ENCODE measurements around the gene FBXL20.
A peak's percentile ranks its signal among the peaks of the same experiment; 100 is the strongest.

The FBXL20 gene

DNA sequence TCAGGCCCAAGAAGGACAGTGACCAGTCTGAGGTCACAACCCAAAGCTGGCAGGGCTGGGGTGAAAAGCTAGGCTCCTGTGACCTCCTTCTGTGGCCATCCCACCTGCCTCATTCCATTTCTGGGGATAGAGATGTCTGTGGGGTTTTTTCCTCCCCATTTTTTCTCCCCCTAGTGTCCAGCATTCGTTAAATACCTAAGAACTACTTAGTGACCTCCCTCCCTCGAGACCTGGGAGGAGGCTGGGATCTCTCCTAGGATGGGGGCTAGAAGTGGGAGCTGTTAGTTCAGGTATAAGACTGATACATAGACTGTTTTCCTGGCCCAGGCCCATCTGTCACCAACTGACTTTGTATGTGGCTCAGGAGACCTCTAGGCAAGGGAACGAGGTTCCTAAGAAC lies 155.2 kb downstream of the FBXL20 start:
- no peak for DNase-seq (ENCODE audit: low spot score)

DNA sequence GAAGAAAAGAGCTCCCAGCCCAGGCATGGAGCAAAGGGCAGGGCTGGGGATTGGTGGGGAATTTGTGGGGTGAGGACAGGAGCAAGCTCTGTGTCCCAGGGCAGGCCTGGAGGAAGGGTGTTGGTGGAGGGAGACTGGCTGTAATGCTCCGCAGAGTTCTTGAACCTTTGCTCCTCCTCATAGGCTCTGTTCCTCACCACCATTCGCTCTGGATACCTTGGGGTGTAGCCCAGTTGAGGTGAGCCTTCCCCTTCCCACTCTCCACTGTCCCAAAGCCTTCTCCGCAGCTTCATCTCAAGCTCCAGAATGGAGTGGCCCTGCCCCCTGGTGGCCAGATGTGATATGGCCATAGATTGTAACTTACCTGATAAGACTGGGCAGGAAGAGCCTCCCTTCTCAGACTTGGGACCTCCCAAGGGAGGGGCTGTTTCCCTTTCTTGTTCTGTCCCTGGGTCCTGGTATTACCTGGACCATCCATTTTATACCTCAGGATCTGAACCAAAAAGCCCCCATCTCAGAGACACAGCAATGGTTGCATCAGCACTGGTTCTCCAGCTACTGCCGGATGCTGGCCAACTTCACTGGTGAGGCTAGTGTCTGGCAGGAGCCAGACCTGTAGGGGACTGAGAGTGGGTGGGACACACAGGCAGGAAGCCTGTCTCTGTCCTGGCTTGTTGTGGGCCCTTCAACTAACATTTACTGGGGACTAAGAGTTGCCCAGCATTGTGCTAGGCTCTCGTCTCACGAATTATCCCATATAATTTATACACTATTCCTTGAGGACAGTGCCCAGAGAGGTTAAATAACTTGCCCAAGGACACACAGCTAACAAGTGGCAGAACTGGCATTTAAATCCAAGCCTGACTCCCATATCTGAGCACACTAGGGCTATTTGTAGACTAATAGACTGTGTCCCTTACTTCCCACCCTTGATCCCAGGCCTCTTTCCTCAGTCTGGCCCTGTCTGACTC lies 156.5 kb downstream of the FBXL20 start:
- DNase-seq (ENCODE audit: low spot score) = peak; percentile 87

DNA sequence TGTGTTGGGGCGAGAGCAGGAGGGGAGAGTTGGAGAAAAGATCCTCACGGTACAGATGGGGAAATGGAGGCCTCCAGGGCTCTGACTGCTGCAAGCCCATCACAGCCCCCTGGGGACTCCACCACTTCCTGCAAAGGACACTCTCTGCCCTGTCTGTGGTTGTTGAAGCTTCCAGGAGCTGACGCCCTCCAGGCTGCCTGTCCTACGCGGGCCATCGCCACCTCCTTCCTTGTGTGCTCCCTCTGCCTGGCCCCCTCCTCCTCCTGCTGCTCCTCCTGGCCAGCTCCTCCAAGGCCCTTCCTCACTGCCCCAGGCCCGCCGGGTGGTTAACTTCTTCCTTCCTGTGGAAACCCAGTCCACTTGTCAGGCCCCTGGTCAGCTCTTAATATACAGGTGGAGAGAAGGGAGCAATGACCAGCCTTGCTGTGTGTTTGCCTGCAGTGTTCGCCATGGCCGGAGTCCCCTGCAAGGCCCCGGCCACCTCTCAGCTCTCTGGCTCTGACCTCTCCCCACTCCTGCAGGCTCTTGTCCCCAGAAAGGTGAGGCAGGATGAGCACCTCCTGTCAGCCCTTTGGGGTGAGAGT lies 157.3 kb downstream of the FBXL20 start:
- DNase-seq (ENCODE audit: low spot score) = no peak

DNA sequence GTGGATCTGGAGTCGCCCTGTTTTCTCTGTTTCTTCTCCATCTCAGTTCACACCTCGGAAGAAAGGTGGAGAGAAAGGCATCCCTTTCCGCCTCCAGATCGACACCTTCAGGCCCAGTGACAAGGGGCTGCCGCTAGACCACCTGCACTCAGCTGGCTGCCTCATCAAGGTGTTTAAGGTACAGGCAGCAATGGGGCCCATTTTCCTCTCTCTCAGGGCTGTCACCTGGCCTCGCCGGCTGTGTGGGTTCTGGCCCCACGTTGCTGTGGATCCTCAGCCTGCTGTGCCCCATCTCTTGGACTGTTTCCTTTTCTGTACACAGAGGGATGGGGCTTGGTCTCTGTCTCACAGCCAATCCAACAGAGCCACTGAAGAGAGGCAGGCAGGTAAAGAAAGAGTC lies 158.3 kb downstream of the FBXL20 start:
- no peak for DNase-seq (ENCODE audit: low spot score)

DNA sequence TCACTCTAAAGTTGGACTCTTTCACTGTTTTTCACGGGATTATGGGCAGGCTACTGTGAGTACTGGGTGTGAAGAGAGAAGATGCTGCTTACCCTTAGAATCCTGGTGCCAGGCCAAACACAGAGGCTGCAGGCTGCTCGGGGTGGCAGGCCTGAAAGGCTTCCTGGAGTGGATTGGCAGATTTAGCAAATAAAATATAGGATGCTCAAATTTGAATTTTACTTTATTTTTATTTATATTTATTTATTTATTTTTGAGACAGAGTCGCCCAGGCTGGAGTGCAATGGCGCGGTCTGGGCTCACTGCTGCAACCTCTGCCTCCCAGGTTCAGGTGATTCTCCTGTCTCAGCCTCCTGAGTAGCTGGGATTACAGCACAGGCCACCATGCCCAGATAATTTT lies 160.8 kb downstream of the FBXL20 start:
- no peak for DNase-seq (ENCODE audit: low spot score)

DNA sequence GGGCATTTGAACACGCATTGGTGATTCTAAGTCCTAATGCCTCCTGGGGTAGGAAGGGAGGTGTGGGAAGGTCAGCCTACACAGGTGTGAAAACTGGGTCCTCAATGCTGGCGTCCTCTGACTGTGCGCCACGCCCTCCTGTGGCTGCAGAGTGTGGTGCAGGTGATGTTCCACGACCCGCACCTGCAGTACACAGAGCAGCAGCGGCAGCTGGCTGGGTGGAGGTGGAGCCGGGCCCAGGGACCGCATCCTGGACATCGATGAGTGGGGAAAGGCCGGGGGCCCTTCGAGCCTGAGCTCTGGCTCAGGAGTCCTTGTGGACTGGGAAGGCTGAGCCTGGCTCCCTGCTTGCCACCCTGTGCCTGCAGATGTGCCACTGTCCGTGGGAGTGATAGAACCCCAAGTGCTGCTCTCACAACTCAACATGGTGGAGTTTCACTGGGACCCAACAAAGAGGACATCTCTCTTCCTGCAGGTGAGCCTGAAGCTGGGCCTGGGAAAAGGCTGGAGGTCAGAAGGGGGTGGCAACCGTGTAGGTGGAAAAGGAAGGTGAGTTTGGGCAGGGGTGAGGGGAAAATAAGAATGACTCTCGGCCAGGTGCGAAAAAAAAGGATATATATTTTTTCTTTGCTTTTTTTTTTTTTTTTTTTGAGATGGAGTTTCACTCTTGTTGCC lies 161.6 kb downstream of the FBXL20 start:
- peak; percentile 74 for DNase-seq (ENCODE audit: low spot score)

DNA sequence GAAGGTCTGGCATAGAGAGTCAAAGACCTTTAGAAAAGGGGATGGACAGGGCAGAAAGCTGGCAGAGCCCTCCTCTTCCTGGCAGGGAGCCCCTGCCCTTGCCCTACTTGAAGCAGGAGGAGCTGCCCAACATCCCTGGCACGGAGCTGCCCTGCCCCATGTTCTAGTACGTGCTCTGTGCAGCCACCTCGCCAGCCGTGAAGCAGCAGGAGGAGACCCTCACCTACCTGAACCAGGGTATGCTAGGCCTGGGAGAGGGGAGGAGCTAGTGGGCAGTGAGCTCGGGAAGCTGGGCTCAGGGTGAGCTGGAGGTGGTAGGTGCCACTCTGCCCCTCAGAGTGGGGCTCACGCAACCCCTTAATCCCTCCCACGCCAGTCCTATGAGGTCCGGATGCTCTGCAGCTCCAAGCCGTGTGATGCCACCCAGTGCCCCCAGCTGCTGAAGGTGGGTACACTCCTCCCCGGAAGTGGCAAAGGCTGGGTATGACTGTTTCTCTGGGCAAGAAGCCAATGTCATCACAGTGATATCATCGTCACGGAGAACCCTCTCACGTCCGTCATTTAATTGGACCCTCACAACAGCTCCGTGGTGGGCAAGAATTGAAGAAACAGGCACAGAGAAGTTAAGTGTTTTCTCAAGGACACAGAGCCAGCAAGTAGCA lies 163.0 kb downstream of the FBXL20 start:
- DNase-seq (ENCODE audit: low spot score) = peak; percentile 92

DNA sequence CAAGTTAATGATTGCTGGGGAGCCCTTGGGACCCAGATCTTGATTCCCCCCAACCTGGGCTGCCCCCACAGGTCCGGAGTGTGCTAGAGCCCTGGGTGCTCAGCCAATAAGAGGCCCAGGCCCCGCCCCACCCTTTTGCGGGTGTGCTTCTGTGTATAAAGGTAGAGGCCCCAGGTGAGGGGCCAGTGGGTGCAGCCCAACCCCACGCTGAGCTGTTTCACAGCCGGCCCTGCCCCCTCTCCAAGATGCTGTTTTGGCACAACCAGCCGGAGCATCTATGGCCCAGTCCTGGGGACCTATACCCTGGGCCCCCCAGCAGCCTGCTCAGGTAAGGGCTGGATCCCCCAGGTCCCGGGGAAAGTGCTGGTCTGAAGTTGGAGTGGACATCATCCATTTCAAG lies 163.8 kb downstream of the FBXL20 start:
- no peak for DNase-seq (ENCODE audit: low spot score)

DNA sequence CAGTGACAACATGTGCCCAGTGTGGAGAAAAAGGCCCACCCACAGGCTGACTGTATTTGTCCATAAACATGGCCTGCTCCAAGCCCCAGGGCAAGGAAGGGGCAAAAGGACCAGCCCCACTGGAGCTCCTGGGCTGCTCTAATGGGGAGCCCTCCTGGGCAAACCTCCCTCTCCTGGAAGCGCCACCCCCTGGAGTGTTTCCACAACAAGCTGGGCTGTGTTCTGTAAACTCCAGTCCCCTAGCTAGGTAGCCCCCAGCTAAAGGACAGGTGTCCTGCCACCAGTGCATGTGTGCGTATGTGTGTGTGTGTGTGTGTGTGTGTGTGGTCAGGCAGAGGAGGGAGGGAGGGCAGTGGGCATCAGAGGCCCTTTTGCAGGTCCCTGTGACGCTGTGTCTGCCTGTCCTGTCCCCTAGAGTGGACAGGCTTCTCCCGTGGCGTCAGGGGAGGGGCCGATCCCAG lies 164.4 kb downstream of the FBXL20 start:
- no peak for DNase-seq (ENCODE audit: low spot score)

DNA sequence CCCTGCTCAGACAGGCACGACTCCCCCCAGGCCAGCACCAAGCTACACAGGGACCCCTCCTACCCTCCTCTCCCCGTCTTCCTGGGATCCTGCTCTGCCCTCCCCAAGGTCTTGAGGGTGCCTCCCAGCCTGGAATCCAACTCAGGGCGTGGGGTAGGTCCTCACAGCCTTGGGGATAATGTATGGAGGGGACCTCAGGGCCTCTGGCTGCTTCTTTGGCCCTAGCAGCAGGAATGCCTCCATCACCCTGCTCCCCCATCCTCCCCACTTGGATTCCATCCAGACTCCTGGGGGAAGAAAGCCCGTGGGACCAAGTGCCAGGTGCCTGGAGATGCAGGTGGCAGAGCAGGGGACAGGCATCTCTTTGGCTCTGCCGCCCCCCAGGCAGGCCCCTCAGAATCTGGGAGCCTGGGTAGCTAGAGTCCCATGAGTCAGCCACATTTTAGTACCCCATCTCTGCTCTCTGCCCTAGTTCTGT lies 164.9 kb downstream of the FBXL20 start:
- DNase-seq (ENCODE audit: low spot score) = no peak

DNA sequence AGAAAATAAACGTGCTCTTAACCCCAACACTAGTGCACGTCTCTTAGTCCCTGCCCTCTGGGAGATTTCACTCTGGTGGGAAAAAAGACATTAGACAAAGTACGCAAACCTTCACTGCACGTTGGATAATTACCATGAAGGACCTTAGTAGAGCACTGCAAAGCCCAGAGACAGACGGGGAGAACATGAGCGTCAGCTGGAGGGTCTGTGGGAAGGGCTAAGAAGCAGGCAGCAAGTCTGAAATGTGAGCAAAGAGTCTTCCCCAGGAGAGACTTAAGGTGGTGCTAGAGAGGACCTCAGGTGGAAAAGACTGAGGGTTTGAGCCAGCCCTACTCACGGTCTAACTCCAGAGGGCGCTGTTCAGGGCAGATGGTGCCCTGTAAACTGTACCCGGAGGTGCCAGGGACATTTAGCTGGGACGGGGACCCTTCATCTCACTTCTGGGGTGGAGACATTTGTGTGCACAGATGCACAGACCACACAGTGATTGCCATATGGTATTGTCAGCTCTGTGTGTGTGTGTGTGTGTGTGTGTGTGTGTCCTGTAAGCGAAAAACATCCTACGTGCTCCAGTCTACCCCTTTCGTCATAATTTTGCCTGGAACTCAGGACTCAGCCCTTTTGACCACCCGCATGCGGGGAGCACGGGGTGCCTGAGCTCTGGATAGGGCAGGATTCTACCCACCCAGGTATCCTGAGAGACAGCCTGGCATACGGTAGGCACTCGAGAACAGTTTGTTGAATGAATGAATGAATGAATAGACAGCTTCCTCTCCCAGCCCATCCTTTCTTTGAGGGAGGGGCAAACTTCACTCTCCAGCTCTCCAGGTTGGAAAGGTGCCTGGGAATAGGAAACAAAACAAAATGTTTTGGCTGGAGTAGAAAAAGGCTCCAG lies 165.6 kb downstream of the FBXL20 start:
- peak; percentile 64 for DNase-seq (ENCODE audit: low spot score)

DNA sequence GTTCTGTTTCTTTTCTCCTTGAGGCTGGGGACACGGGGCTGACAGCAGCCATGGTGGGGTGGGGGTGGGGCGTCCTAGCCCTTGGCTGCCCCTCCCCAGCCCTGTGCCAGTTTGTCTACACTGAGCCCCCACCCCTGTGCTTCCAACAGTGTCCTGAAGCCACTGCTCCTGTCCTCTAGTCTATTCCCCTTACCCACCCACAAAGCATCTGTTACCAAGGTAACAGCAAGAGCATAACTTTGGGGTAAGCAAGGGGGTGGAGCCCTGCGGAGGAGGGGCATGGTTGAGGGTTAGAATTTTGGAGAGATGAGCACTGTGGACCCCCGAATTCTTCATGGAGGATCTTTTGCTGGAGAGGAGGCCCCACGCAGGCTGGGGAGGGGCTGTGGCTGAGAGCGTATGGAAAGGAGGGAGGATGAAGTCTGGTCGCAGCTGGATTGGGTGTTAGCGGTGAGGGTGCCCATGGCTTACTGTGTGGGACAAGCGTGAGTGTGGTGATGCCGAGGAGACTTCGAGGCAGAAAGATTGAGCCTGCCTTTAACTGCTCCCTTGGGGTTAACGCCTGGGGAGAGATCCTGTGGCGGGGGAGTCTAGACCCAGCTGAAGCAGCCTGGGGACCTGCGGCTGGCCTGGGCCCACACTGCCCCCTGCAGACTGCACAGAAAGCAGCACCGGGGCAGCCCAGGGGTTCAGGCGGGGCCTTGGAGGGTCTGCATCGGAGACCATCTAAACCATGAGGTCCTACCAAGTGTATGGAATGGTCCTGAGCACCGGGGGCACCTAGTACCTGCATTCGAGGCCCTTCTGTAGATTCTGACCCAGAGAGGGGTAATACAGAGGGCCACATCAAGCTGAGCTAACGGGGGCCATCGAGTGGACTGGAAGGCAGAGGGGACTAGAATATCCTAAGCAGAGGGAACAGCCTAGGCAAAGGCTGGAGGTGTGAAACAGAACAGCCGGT lies 169.6 kb downstream of the FBXL20 start:
- peak; percentile 56 for DNase-seq (ENCODE audit: low spot score)

DNA sequence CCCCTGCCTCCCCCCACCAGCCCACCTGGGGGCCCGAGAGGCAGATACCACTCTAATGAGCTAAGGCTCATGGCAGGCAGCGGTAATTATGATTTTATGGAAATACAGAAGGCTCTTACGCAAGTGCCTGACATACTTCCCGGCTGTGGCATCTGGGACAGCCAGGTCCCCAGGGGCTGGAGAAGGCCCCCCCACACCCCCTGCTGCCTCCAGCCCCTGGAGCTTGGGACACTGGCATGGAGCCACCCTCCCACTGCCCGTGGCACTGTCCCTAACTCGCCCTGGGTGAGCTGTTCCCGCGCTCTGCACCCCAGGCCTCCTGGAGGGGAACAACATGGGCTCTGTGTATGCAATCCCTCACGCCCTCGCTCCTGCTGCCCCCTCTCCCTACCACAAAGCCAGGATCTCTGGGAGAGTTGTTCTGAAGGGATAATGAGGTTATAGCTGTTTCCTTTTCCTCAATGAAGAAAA lies 170.3 kb downstream of the FBXL20 start:
- no peak for DNase-seq (ENCODE audit: low spot score)

DNA sequence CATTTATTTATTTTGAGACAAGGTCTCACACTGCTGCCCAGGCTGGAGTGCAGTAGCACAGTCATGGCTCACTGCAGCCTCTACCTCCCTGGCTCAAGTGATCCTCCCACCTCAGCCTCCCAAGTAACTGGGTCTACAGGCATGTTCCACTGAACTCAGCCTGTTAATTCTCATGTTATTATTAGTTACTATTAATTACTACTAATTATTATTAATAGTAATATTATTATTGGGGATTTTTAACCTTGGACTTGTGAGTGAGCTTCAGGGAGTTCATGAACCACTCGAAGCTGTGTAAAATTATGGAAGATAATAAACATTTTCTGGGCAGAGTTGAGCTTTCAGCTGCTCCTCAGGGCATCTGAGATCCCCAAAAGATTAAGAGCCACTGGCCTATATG lies 171.1 kb downstream of the FBXL20 start:
- DNase-seq (ENCODE audit: low spot score) = no peak

DNA sequence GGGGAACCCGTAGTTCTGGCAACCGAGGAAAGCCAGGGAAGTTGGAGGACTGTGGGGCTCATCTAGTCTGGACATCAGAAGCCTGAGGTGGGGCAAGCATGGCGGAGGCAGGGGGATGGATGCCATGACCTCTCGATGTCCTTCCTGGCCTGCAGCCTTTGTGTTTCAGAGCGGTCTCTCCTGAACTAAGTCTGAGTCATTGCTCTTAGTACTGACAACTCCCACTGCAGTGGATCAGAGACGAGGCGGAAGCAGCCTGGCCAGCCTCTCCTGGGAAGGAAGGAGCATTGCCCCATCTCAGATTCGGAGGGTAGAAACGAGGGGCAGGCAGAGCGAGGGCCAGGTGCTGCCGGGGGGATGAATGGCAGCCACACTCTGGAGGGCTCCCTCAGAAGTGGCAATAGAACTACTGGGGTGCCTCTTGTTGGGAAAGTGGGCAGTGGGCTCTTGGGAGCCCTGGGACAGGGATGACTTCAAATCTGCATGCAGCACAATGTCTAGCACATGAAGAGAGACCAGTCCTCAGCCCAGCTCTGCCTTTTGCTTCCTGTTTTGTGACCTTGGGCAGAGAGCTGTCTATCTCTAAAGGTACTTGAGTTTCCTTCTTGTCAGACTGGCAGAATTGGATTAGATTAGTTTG lies 172.0 kb downstream of the FBXL20 start:
- DNase-seq (ENCODE audit: low spot score) = no peak

DNA sequence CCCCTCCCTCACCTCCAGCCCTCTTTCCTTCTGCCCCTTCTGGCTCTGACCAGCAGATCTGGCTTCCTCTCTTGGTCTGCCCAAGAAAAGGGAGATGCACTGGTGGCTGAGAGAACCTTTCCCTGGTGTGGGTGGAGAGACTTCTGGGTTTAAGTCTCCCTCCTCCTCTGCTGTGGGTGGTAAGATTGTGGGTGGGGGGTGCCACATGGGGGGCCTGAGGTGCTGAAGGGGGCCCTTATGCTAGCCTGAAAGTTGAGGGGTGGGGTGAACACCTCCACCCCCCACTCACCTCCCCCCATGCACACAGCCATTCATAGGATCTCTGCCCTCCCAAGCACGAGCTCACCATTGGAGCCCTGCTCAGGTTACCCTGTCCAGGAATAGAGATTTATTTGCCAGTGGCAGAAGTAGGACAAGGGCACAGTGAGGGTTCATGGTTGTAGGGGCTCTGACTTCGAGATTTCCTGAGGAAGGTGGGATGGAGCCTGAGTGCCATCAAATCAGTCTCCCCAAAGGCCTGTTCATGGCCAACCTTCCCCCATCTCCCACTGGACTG lies 174.0 kb downstream of the FBXL20 start:
- no peak for DNase-seq (ENCODE audit: low spot score)

DNA sequence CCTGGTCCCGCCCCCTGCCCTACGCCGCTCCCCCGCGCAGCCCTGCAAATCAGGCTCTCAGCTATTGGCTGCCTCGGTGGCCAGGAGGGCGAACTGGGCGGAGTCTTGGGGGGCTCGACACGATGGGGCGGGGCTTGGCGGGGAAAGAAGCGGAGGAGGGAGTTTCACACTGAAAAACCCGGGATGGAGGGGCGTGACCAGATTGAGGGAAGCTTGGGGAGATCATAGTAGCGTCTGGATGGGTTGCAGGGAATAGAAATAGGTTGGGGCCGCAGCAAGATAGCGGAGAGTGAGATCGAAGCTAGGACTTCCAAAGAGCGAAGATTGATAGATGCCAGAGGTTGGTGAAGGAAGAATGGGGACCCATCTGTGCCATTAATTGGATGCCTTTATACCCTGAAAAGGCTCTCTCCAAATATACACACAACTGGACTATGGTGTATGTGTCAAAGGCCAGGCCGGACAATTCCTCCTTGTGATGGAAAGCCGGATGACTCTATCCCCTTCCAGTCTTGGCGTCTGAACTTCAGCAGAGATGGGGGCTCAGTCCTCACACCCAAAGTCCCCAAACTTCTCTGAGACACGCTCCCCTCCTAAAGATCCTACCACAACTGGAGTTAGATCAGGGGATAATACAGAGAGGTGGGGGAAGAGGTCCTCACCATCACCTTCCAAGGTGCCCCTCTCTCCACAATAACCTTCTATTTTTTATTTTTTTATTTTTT lies 175.3 kb downstream of the FBXL20 start:
- peak; percentile 35 for DNase-seq (ENCODE audit: low spot score)

DNA sequence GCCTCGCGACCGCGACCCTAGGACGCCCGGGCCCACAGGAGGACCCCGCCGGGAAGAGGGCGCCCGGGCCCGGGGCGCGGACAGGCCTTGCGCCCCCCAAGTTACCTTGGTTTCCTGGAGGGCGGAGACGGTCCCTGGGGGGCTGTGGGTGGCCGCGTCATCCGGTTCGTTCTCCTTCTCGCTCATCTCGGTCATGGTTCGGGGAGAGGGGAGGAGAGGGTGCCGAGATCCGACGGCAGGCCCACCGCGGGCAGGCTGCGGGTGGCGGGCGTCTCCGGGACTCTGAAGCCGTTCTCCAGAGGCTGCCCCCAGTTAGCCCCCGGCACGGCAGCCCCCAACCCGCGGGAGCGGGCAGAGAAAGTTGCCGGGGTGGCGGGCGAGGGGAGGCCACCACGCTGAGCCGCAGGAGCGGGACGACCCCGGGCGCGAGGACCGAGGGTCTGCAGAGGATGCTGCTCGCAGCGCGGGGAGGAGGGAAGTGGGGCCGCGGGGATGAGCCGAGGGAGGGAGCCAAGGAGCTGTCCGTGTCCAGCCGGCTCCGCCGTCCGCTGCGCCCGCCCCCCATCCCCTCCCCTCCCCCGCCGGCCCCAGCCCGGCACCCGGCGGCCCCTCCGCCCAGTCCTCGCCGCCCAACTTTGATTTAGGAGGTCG lies 176.0 kb downstream of the FBXL20 start, which contains the start of gene STAC2:
Gene STAC2 (minus strand): TSS at position 638 of the 651 bp plus-strand sequence. CDS start 443 bp downstream, at position 195.
- no peak for DNase-seq (ENCODE audit: low spot score)
